GM12878 (cell line): ENCODE measurements around the gene SLC19A1. TPM values are rescaled to one million over a fixed set of nuclear protein-coding genes. Genes with fewer than 3 reads are reported as not detected.

Experiments used
- ATAC-seq: fragments of 200-7000 bp; cut with Tn5 transposase; 3 replicates; pipeline ENCODE4 v1.9.1; 2020; ENCODE audit warnings: mild to moderate bottlenecking, moderate library complexity
- BruUV-seq: library from RNA; stranded (reverse); fragments of 400-500 nt; replicated peaks from 2 replicates; lab custom pipeline; 2021; lab: Mats Ljungman, UMichigan
- CTCF ChIA-PET: fragments of 300-600 bp; sonication (Branson Sonifier 250); formaldehyde crosslinking; extraction: SDS; loops from one replicate; lab custom pipeline; 2021; ENCODE audit warnings: inconsistent platforms; lab: Yijun Ruan, JAX
- POLR2A ChIA-PET: fragments of 350-600 bp; formaldehyde crosslinking; extraction: SDS; loops from one replicate; lab custom pipeline; 2021; ENCODE audit warnings: inconsistent platforms; lab: Charles Lee
- RAD21 ChIA-PET: fragments of 300-600 bp; sonication (Branson Sonifier 250); formaldehyde crosslinking; loops from one replicate; lab custom pipeline; 2023; ENCODE audit warnings: antibody characterized with exemption; ENCODE audit not compliant: unreplicated experiment; lab: Charles Lee
- SMC1A ChIA-PET: fragments of 300-600 bp; sonication (Branson Sonifier 250); formaldehyde crosslinking; loops from one replicate; lab custom pipeline; 2023; ENCODE audit not compliant: unreplicated experiment, uncharacterized antibody; lab: Charles Lee
- DNase-seq: peaks from one replicate; pipeline ENCODE4 v3.0.0-alpha.2; 2011; ENCODE audit warnings: low read depth, low spot score
- FAIRE-seq: peaks from 3 replicates; lab custom pipeline; 2011; peaks lifted over from hg19 to GRCh38; lab: Jason Lieb, UNC
- H2AFZ ChIP-seq: 2 replicates; pipeline ENCODE4 v1.6.0; 2011; ENCODE audit warnings: low read depth, low read length, control low read depth; ENCODE audit not compliant: control insufficient read depth
- H3K27ac ChIP-seq: 2 replicates; pipeline ENCODE4 v1.5.1; 2011; ENCODE audit warnings: control low read depth; ENCODE audit not compliant: control insufficient read depth, insufficient read depth
- H3K27me3 ChIP-seq, 2 experiments: replicated peaks in 1 of 2; 2 replicates each; pipeline versions ENCODE4 v1.6.0 to v1.6.1; 2011; ENCODE audit warnings: low read length in 1 of 2; ENCODE audit not compliant: control insufficient read depth in 2 of 2, insufficient read depth in 2 of 2
- H3K36me3 ChIP-seq, 2 experiments: 2 replicates each; pipeline ENCODE4 v1.5.1; 2011; ENCODE audit warnings: low read length in 1 of 2; ENCODE audit not compliant: control insufficient read depth in 2 of 2, insufficient read depth in 2 of 2
- H3K4me1 ChIP-seq: 2 replicates; pipeline ENCODE4 v1.6.1; 2011; ENCODE audit warnings: mild to moderate bottlenecking, low read length, moderate library complexity, mixed read lengths; ENCODE audit not compliant: control insufficient read depth, insufficient read depth
- H3K4me2 ChIP-seq: 2 replicates; pipeline ENCODE4 v1.6.0; 2011; ENCODE audit warnings: control low read depth; ENCODE audit not compliant: control insufficient read depth, insufficient read depth
- H3K4me3 ChIP-seq: fragments of 200-600 bp; sonication (generic); 2 replicates; pipeline ENCODE4 v1.5.1; 2016
- H3K79me2 ChIP-seq: 2 replicates; pipeline ENCODE4 v1.6.0; 2011; ENCODE audit warnings: low read length; ENCODE audit not compliant: control insufficient read depth, insufficient read depth
- H3K9ac ChIP-seq: 2 replicates; pipeline ENCODE4 v1.8.0; 2011; ENCODE audit warnings: low read length, control low read depth, mixed read lengths; ENCODE audit not compliant: control insufficient read depth, insufficient read depth
- H3K9me3 ChIP-seq: replicated peaks from 3 replicates; pipeline ENCODE4 v1.5.1; 2011; ENCODE audit warnings: mild to moderate bottlenecking, low read length; ENCODE audit not compliant: control insufficient read depth, insufficient read depth
- H4K20me1 ChIP-seq: 2 replicates; pipeline ENCODE4 v1.6.0; 2011; ENCODE audit not compliant: control insufficient read depth, insufficient read depth
- DPF2 ChIP-seq: fragments of 450-650 bp; IDR thresholded peaks from 2 replicates; pipeline ENCODE4 v1.6.1; 2017; ENCODE audit warnings: mild to moderate bottlenecking
- HDAC6 ChIP-seq: fragments of 200-600 bp; sonication (generic); IDR thresholded peaks from one replicate; pipeline ENCODE4 v1.8.0; 2017; ENCODE audit warnings: antibody characterized with exemption; ENCODE audit not compliant: unreplicated experiment
- WGBS: methylation state at CpG from one replicate; pipeline ENCODE4 v1.1.6; 2016; ENCODE audit warnings: low lambda C conversion rate; ENCODE audit not compliant: insufficient replicate concordance, insufficient coverage; ENCODE audit errors: missing lambda C conversion rate; 5-methylcytosine and 5-hydroxymethylcytosine counted together
- in situ Hi-C: fragments of 300-500 bp; cut with MboI; formaldehyde crosslinking; loops from 9 replicates; pipeline ENCODE4 v1.14.3; 2018; ENCODE audit warnings: mixed read lengths
- intact Hi-C: fragments of 100-400 bp; cut with micrococcal nuclease; formaldehyde crosslinking; loops from one replicate; pipeline ENCODE4 v1.14.2; 2022; ENCODE audit not compliant: unreplicated experiment
- polyA plus RNA-seq, 11 experiments: library from polyadenylated mRNA; depleted of rRNA in 4 of 11; unstranded in 6 of 11; stranded (reverse) in 5 of 11; fragments of >200 nt; fragmentation: Nextera tagmentation in 4 of 11; fragmentation: Illumina TruSeq in 1 of 11; extraction: Ambion mirVana in 4 of 11; extraction: Trizol in 1 of 11; gene quantifications; 1 replicate in 1 of 11; 2 replicates in 10 of 11; pipeline versions ENCODE4 v1.2.1 to v1.2.3, GENCODE V29; 2011 to 2016; ENCODE audit warnings: inconsistent platforms in 2 of 11, missing spikeins in 2 of 11, low read depth in 1 of 11
- total RNA-seq, 4 experiments: library from RNA; depleted of rRNA in 3 of 4; stranded (reverse); fragments of >200 nt in 3 of 4; fragmentation: Illumina TruSeq in 1 of 4; extraction: Trizol in 1 of 4; gene quantifications; 2 replicates each; pipeline versions ENCODE4 v1.2.1 to v1.2.3, GENCODE V29; 2013 to 2021
- TF ChIP-seq, protein P1 (sequence below): IDR thresholded peaks from 2 replicates; pipeline ENCODE4 v1.6.1; 2011; ENCODE audit warnings: mild to moderate bottlenecking, low read depth, low read length, moderate library complexity; ENCODE audit not compliant: insufficient replicate concordance

Gene SLC19A1
- total and polyA plus RNA-seq, 10 of the 15 experiments (the other 5 are each of a cell fraction or from before 2014, with no cell fraction given): 0.42 to 49.7 (median 12.2) TPM

DNA sequence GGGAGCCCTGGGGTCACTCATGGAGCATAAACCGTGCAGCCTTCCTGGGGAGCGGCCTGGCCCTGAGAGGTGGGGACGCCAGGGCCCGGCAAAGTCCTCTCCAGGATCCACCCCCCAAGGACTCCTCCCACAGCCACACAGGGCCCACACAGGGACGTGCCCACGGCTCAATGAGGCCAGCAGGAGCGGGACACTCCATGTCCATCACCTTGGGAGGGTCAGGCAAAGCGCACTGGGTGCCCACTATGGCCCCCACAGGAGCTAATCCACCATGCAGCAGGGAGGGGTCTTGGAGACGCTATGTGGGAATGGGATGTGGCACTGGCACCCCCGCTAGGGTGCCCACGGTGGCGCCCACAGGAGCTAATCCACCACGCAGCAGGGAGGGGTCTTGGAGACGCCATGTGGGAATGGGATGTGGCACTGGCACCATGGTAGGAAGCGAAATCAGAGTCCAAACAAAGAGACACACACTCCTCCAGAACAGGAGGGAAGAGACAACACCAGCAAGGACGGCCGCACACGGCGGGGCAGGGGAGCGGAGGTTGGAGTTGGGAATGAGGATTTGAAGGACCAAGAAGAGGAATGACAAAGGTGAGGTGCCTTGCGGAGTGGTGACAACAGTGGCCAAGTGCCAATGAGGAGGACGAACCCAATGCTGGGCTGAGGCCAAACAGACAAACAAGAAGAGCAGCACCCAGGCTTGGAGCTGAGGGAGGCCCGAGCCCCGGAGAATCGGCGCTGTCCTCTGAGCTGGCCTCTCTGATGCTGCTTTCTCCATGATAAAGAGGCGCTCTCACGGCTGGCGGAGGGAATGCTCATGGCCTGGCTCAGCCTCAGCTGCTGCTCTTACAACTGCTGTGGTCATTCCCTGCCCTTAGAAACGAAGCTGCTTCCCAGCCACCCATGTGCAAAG lies 18.1 kb upstream of the SLC19A1 start:
- intact Hi-C loops: no loop called here
- Histone ChIP-seq H3K79me2 (no peaks in the 10 kb centered on the region), H2AFZ (no peak overlapping the region), H3K9me3 (no peaks in the 10 kb centered on the region), H4K20me1 (no peaks in the 10 kb centered on the region), H3K4me1 (peaks cover 3% of the 10 kb centered on the region; the same call in 1 of the 2 replicates), H3K9ac (no peak overlapping the region), H3K4me2 (no peak overlapping the region), H3K27ac (no peak overlapping the region), H3K4me3 (no peak overlapping the region), H3K36me3 (no peaks in the 10 kb centered on the region), H3K27me3 (no peaks in the 10 kb centered on the region; a peak in 1 of 4 replicates)
- DNase-seq: no peak
- no TSS peak for BruUV-seq
- RAD21 ChIA-PET: no interaction called here
- CTCF ChIA-PET: interaction anchor here (0.7 to 1.6 kb wide), 2 partner anchors 35 to 319 kb away, joined by 3 to 4 read pairs; no protein-coding TSS in a partner anchor
- TF ChIP-seq, protein P1, sequence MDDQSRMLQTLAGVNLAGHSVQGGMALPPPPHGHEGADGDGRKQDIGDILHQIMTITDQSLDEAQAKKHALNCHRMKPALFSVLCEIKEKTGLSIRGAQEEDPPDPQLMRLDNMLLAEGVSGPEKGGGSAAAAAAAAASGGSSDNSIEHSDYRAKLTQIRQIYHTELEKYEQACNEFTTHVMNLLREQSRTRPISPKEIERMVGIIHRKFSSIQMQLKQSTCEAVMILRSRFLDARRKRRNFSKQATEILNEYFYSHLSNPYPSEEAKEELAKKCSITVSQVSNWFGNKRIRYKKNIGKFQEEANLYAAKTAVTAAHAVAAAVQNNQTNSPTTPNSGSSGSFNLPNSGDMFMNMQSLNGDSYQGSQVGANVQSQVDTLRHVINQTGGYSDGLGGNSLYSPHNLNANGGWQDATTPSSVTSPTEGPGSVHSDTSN: no peak
- TF ChIP-seq HDAC6: no peak
- TF ChIP-seq DPF2: no peak
- no peak for FAIRE-seq
- in situ Hi-C loops: no loop called here
- POLR2A ChIA-PET: no interaction called here
- ATAC-seq: no peak
- 69% methylated on average over 30 of the region's 30 CpGs for WGBS
- SMC1A ChIA-PET: interaction anchor here (1.2 to 1.5 kb wide), 2 partner anchors 74 to 272 kb away, joined by 3 read pairs; no protein-coding TSS in a partner anchor
